Measurements from ENCODE around the gene PREX1. TPM values are rescaled to one million over a fixed set of nuclear protein-coding genes. Genes with fewer than 3 reads are reported as not detected.

Gene PREX1
- total and polyA plus RNA-seq, 2 of the 4 experiments (the other 2 are of a cell fraction) = 0.67 to 0.72 TPM

- Histone ChIP-seq H3K9me1 (ENCODE audit: insufficient read depth, low read length) (no peaks in the 10 kb centered on the region; the same call in 1 of the 2 replicates), H3K56ac (ENCODE audit: extremely low read depth, insufficient read depth, low read length) (no peak overlapping the region), H3K4ac (ENCODE audit: low read depth, low read length) (no peak overlapping the region), H2AFZ (replicated peaks; ENCODE audit: low read length, poor library complexity) (no peak overlapping the region), H3K4me1 (ENCODE audit: control insufficient read depth, insufficient read depth, low read length) (peaks cover 2% of the 10 kb centered on the region; the same call in 1 of the 2 replicates), H3K9ac (ENCODE audit: low read depth, low read length) (no peak overlapping the region), H4K5ac (ENCODE audit: low read depth, low read length) (no peak overlapping the region), H3K36me3 (ENCODE audit: control insufficient read depth, insufficient read depth, low read length) (no peaks in the 10 kb centered on the region), H2BK5ac (ENCODE audit: low read depth, low read length, poor library complexity, severe bottlenecking) (no peak overlapping the region), H2AK9ac (replicated peaks; ENCODE audit: low read depth, low read length, poor library complexity) (no peak overlapping the region), H2AK5ac (ENCODE audit: low read depth, low read length) (no peak overlapping the region), H4K91ac (ENCODE audit: insufficient read depth, low read depth, low read length) (no peak overlapping the region), H4K8ac (ENCODE audit: low read depth in 2 of 2, low read length in 2 of 2) (no peak overlapping the region), H3K4me3 (ENCODE audit: insufficient read depth, low read depth, low read length) (no peak overlapping the region), H2BK15ac (ENCODE audit: low read depth, low read length) (no peak overlapping the region), H3K9me3 (ENCODE audit: control insufficient read depth, insufficient read depth, low read length) (no peaks in the 10 kb centered on the region), H3K27me3 (ENCODE audit: control insufficient read depth, insufficient read depth, low read length) (0 out of 2 replicates have a peak, but pooled peaks cover 2% of the 10 kb centered on the region), H3K14ac (replicated peaks; ENCODE audit: low read depth, low read length) (no peak overlapping the region), H2BK120ac (ENCODE audit: low read depth, low read length) (no peak overlapping the region), H3K27ac (ENCODE audit: insufficient read depth, low read length) (no peak overlapping the region), H2BK20ac (ENCODE audit: low read depth, low read length) (no peak overlapping the region), H3K79me1 (ENCODE audit: low read depth in 1 of 2, low read length in 2 of 2) (no peaks in the 10 kb centered on the region), H4K20me1 (ENCODE audit: insufficient read depth, low read length) (no peaks in the 10 kb centered on the region), H3K23ac (ENCODE audit: low read depth, low read length) (no peak overlapping the region), H3K18ac (ENCODE audit: low read depth, low read length) (no peak overlapping the region), H3K4me2 (ENCODE audit: low read depth, low read length) (no peak overlapping the region)
- dilution Hi-C loops (cut with HindIII; ENCODE audit: low sequenced_read_pairs, unreplicated experiment) (no loop called here), intact Hi-C loops (cut with micrococcal nuclease) (no loop called here), in situ Hi-C loops (cut with MboI; ENCODE audit: low sequenced_read_pairs) (no loop called here)
- no peak for TF ChIP-seq BHLHE40 (IDR thresholded peaks at IDR 0.05; ENCODE audit: low read depth, low read length)
- no peak for TF ChIP-seq MAZ (IDR thresholded peaks at IDR 0.05; ENCODE audit: borderline replicate concordance, low read depth, low read length)
- TF ChIP-seq FOS (IDR thresholded peaks at IDR 0.05; ENCODE audit: low read depth, low read length) = no peak
- no peak for TF ChIP-seq RCOR1 (IDR thresholded peaks at IDR 0.05; ENCODE audit: insufficient replicate concordance, low read length)
- TF ChIP-seq CHD1 (IDR thresholded peaks at IDR 0.05; ENCODE audit: low read depth, low read length) = no peak
- TF ChIP-seq MAFK (IDR thresholded peaks at IDR 0.05; ENCODE audit: low read depth, low read length) = no peak
- no peak for TF ChIP-seq POLR2A (IDR thresholded peaks at IDR 0.05; ENCODE audit: low read depth, low read length)
- TF ChIP-seq RAD21 (IDR thresholded peaks at IDR 0.05; ENCODE audit: low read length) = no peak
- no peak for TF ChIP-seq RFX5 (IDR thresholded peaks at IDR 0.05; ENCODE audit: low read depth, low read length)
- no peak for TF ChIP-seq NFE2L2 (IDR thresholded peaks at IDR 0.05; ENCODE audit: low read depth, low read length)
- no peak for TF ChIP-seq SMC3 (IDR thresholded peaks at IDR 0.05; ENCODE audit: low read depth, low read length)
- no peak for TF ChIP-seq CEBPB (IDR thresholded peaks at IDR 0.05; ENCODE audit: low read depth, low read length)
- ChIA-PET CTCF (no interaction called here), POLR2A (ENCODE audit: unreplicated experiment) (no interaction called here)
- no TSS peak for BruUV-seq (replicated peaks)
- DNase-seq (no peak), ATAC-seq (ENCODE audit: low read depth) (no peak)
- WGBS, 2 experiments (ENCODE audit: extremely low coverage in 2 of 2, insufficient read length in 1 of 2) = 71% methylated on average over 3 of the region's 6 CpGs; no CpG with 5 or more reads in 1 of the 2 experiments
These were observed 165.1 kb downstream of the PREX1 start for GRCh38 chr20:48662711-48663110.
